Endothelial cell of umbilical vein (primary cell): ENCODE measurements around the gene NHS. TPM values are rescaled to one million over a fixed set of nuclear protein-coding genes. Genes with fewer than 3 reads are reported as not detected.

Source experiments
- BruUV-seq: library from RNA; stranded (reverse); fragments of 400-500 nt; replicated peaks from 2 replicates; lab custom pipeline; 2021; lab: Mats Ljungman, UMichigan
- CTCF ChIA-PET: fragments of 300-600, 350-600 bp; sonication (Branson Sonifier 250); formaldehyde crosslinking; loops from one replicate; lab custom pipeline; 2021; ENCODE audit warnings: antibody characterized with exemption, inconsistent platforms; lab: Charles Lee
- POLR2A ChIA-PET: fragments of 300-600, 350-600 bp; sonication (Branson Sonifier 250); formaldehyde crosslinking; loops from one replicate; lab custom pipeline; 2021; ENCODE audit warnings: antibody characterized with exemption, inconsistent platforms; lab: Charles Lee
- DNase-seq: peaks from one replicate; pipeline ENCODE4 v3.0.0-alpha.2; 2011; ENCODE audit warnings: low read depth, low spot score
- FAIRE-seq: peaks from 2 replicates; lab custom pipeline; 2011; peaks lifted over from hg19 to GRCh38; lab: Jason Lieb, UNC
- H2AFZ ChIP-seq: 2 replicates; pipeline ENCODE4 v1.6.0; 2012; ENCODE audit warnings: low read depth, low read length, control low read depth, inconsistent platforms
- H3K27ac ChIP-seq: 2 replicates; pipeline ENCODE4 v1.5.1; 2011; ENCODE audit warnings: low read depth, mild to moderate bottlenecking, control low read depth, low read length, moderate library complexity; ENCODE audit not compliant: insufficient read depth
- H3K27me3 ChIP-seq, 2 experiments: 2 replicates each; pipeline versions ENCODE4 v1.6.0 to v1.6.1; 2011; ENCODE audit warnings: low read length in 2 of 2, mixed read lengths in 1 of 2; ENCODE audit not compliant: control insufficient read depth in 2 of 2, insufficient read depth in 2 of 2
- H3K36me3 ChIP-seq, 2 experiments: 2 replicates in 1 of 2; 3 replicates in 1 of 2; pipeline ENCODE4 v1.5.1; 2011; ENCODE audit warnings: low read length in 2 of 2, mild to moderate bottlenecking in 1 of 2, moderate library complexity in 1 of 2; ENCODE audit not compliant: control insufficient read depth in 2 of 2, insufficient read depth in 2 of 2; ENCODE audit errors: extremely low read depth in 1 of 2
- H3K4me1 ChIP-seq: 3 replicates; pipeline ENCODE4 v1.5.1; 2011; ENCODE audit warnings: mild to moderate bottlenecking, low read length; ENCODE audit not compliant: control insufficient read depth, insufficient read depth; ENCODE audit errors: extremely low read depth
- H3K4me2 ChIP-seq: 2 replicates; pipeline ENCODE4 v1.6.1; 2011; ENCODE audit warnings: low read length, control low read depth, mixed read lengths; ENCODE audit not compliant: insufficient read depth
- H3K4me3 ChIP-seq, 3 experiments: fragments of 200-600 bp in 1 of 3; sonication (generic), shearing (Covaris generic) in 1 of 3; replicated peaks in 1 of 3; 2 replicates each; pipeline ENCODE4 v1.5.1; 2011 to 2016; ENCODE audit warnings: control low read depth in 3 of 3, low read length in 3 of 3, mild to moderate bottlenecking in 2 of 3, inconsistent platforms in 1 of 3, low read depth in 1 of 3, moderate library complexity in 1 of 3; ENCODE audit not compliant: insufficient read depth in 1 of 3
- H3K79me2 ChIP-seq: 2 replicates; pipeline ENCODE4 v1.6.0; 2012; ENCODE audit warnings: low read length, inconsistent platforms; ENCODE audit not compliant: control insufficient read depth, insufficient read depth
- H3K9ac ChIP-seq: replicated peaks from 2 replicates; pipeline ENCODE3; 2011; ENCODE audit warnings: low read length, control low read depth; ENCODE audit not compliant: insufficient read depth; ENCODE audit errors: extremely low read depth
- H3K9me1 ChIP-seq: replicated peaks from 3 replicates; pipeline ENCODE4 v1.6.0; 2011; ENCODE audit warnings: mild to moderate bottlenecking, low read length; ENCODE audit not compliant: control insufficient read depth, insufficient read depth; ENCODE audit errors: extremely low read depth
- H3K9me3 ChIP-seq: replicated peaks from 2 replicates; pipeline ENCODE4 v1.5.1; 2012; ENCODE audit warnings: low read length, inconsistent platforms; ENCODE audit not compliant: control insufficient read depth, insufficient read depth
- H4K20me1 ChIP-seq: replicated peaks from 2 replicates; pipeline ENCODE3; 2011; ENCODE audit warnings: mild to moderate bottlenecking, low read length; ENCODE audit not compliant: control insufficient read depth, insufficient read depth; ENCODE audit errors: extremely low read depth
- EZH2 ChIP-seq: IDR thresholded peaks from 2 replicates; pipeline ENCODE4 v1.6.1; 2012; ENCODE audit warnings: borderline replicate concordance, low read depth, mild to moderate bottlenecking, moderate library complexity, low read length, inconsistent platforms; ENCODE audit not compliant: severe bottlenecking
- FOS ChIP-seq: IDR thresholded peaks from 2 replicates; pipeline ENCODE4 v1.6.1; 2011; ENCODE audit warnings: mild to moderate bottlenecking, low read length, moderate library complexity, borderline replicate concordance; ENCODE audit not compliant: insufficient read depth
- GATA2 ChIP-seq: IDR thresholded peaks from 2 replicates; pipeline ENCODE4 v1.7.0; 2011; ENCODE audit warnings: low read depth, mild to moderate bottlenecking, moderate library complexity, mixed read lengths, low read length; ENCODE audit not compliant: insufficient read length, insufficient read depth
- JUN ChIP-seq: IDR thresholded peaks from 2 replicates; pipeline ENCODE4 v1.6.1; 2011; ENCODE audit warnings: borderline replicate concordance, low read depth; ENCODE audit not compliant: insufficient read length, insufficient read depth
- MAX ChIP-seq: IDR thresholded peaks from 2 replicates; pipeline ENCODE4 v1.6.1; 2011; ENCODE audit not compliant: insufficient read depth, insufficient read length
- MYC ChIP-seq: IDR thresholded peaks from one replicate; pipeline ENCODE4 v1.6.1; 2011; ENCODE audit warnings: mild to moderate bottlenecking, low read depth, low read length
- POLR2A ChIP-seq: IDR thresholded peaks from 2 replicates; pipeline ENCODE4 v1.6.1; 2012; ENCODE audit warnings: low read depth, mild to moderate bottlenecking, control low read depth, low read length
- POLR2AphosphoS5 ChIP-seq: IDR thresholded peaks from 2 replicates; pipeline ENCODE4 v1.6.1; 2012; ENCODE audit warnings: low read depth, mild to moderate bottlenecking, control low read depth, low read length, moderate library complexity; ENCODE audit not compliant: insufficient read depth
- dilution Hi-C: fragments of 300-500 bp; cut with MboI; formaldehyde crosslinking; loops from one replicate; pipeline ENCODE4 v1.15.0; 2019; ENCODE audit warnings: low sequenced_read_pairs; ENCODE audit not compliant: extremely low pct_ligation_motif_present
- intact Hi-C: fragments of 100-400 bp; cut with micrococcal nuclease; formaldehyde crosslinking; loops from one replicate; pipeline ENCODE4 v1.10.0; 2022
- polyA plus RNA-seq, 4 experiments: library from polyadenylated mRNA; depleted of rRNA in 3 of 4; stranded (reverse) in 3 of 4; unstranded in 1 of 4; fragments of >200 nt; gene quantifications; 2 replicates each; pipeline versions ENCODE4 v1.2.1 to v1.2.3, GENCODE V29; 2011 to 2012; ENCODE audit warnings: missing spikeins in 1 of 4
- total RNA-seq: library from RNA; stranded (reverse); gene quantifications from 2 replicates; pipeline ENCODE4 v1.2.3, GENCODE V29; 2021
- TF ChIP-seq, protein P1 (sequence below), 2 donors: IDR thresholded peaks; 1 replicate in 1 of 2; 2 replicates in 1 of 2; pipeline ENCODE4 v1.5.1; 2011; ENCODE audit warnings: low read length in 2 of 2, mild to moderate bottlenecking in 2 of 2, moderate library complexity in 2 of 2, control low read depth in 1 of 2, inconsistent platforms in 1 of 2, low read depth in 1 of 2; ENCODE audit not compliant: insufficient read depth in 1 of 2; ENCODE audit errors: extremely low read depth in 1 of 2

NHS gene
- total and polyA plus RNA-seq, 2 donors (not counting 3 experiments of a cell fraction or from before 2014, with no cell fraction given): 0.07 to 0.46 TPM

GRCh38 chrX:17627026-17627425 is 252.0 kb downstream of the NHS start:
- Histone ChIP-seq H3K36me3 (no peaks in the 10 kb centered on the region), H3K9me1 (no peaks in the 10 kb centered on the region), H3K9me3 (no peaks in the 10 kb centered on the region), H3K27ac (no peak overlapping the region), H3K4me1 (peaks cover 38% of the 10 kb centered on the region), H4K20me1 (no peaks in the 10 kb centered on the region), H2AFZ (no peak overlapping the region), H3K27me3 (no peaks in the 10 kb centered on the region), H3K9ac (no peak overlapping the region), H3K4me3 (no peak overlapping the region), H3K79me2 (no peaks in the 10 kb centered on the region), H3K4me2 (no peak overlapping the region)
- POLR2A ChIA-PET: no interaction called here
- CTCF ChIA-PET: interaction anchor here (1.1 kb wide), 1 partner anchor 36 kb away, joined by 8 read pairs; no protein-coding TSS in a partner anchor
- intact Hi-C loops: no loop called here
- DNase-seq: peak; percentile 71
- dilution Hi-C loops: no loop called here
- no TSS peak for BruUV-seq
- peak; percentile 82 for FAIRE-seq
- no peak for TF ChIP-seq MAX
- peak; percentile 37 for TF ChIP-seq JUN

- H3K27ac ChIP-seq: peak overlapping the region; percentile 44
- no peak overlapping the region for H3K9ac ChIP-seq
- H3K4me3 ChIP-seq: no peak overlapping the region
- no peaks in the 10 kb centered on the region for H3K27me3 ChIP-seq
- no TSS peak for BruUV-seq
- intact Hi-C loops: loop anchor here (1.0 kb wide), 1 partner anchor 33 kb away; no protein-coding TSS in a partner anchor
- DNase-seq: peak; percentile 67
- TF ChIP-seq GATA2: peak; percentile 55
- peak; percentile 12 for TF ChIP-seq FOS
- TF ChIP-seq POLR2A: no peak
- TF ChIP-seq POLR2AphosphoS5: no peak
- TF ChIP-seq, protein P1, sequence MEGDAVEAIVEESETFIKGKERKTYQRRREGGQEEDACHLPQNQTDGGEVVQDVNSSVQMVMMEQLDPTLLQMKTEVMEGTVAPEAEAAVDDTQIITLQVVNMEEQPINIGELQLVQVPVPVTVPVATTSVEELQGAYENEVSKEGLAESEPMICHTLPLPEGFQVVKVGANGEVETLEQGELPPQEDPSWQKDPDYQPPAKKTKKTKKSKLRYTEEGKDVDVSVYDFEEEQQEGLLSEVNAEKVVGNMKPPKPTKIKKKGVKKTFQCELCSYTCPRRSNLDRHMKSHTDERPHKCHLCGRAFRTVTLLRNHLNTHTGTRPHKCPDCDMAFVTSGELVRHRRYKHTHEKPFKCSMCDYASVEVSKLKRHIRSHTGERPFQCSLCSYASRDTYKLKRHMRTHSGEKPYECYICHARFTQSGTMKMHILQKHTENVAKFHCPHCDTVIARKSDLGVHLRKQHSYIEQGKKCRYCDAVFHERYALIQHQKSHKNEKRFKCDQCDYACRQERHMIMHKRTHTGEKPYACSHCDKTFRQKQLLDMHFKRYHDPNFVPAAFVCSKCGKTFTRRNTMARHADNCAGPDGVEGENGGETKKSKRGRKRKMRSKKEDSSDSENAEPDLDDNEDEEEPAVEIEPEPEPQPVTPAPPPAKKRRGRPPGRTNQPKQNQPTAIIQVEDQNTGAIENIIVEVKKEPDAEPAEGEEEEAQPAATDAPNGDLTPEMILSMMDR (IDR thresholded peaks at IDR 0.05; ENCODE audit: extremely low read depth in 1 of 2, insufficient read depth in 1 of 2, low read depth in 1 of 2, low read length in 2 of 2): no peak
- TF ChIP-seq EZH2: no peak
- TF ChIP-seq MYC: no peak
- CTCF ChIA-PET: interaction anchor here (1.6 to 2.7 kb wide), 2 partner anchors 26 to 38 kb away, joined by 4 to 9 read pairs; no protein-coding TSS in a partner anchor
- FAIRE-seq: peak; percentile 82
- no peaks in the 10 kb centered on the region for H3K9me3 ChIP-seq
- POLR2A ChIA-PET: no interaction called here
- H2AFZ ChIP-seq: no peak overlapping the region
- no peaks in the 10 kb centered on the region for H3K36me3 ChIP-seq
- no peak overlapping the region for H3K4me2 ChIP-seq
- H3K4me1 ChIP-seq: peaks cover 56% of the 10 kb centered on the region
- H3K79me2 ChIP-seq: no peaks in the 10 kb centered on the region
- dilution Hi-C loops: no loop called here
- no peaks in the 10 kb centered on the region for H4K20me1 ChIP-seq
- H3K9me1 ChIP-seq: no peaks in the 10 kb centered on the region
These were observed 254.0 kb downstream of the NHS start for GRCh38 chrX:17628976-17629375.
